Erythroblast (primary cell): ENCODE results near the gene ZSCAN1.

Experiments used
- GATA1 ChIP-seq: IDR thresholded peaks from 2 replicates; pipeline ENCODE4 v1.6.1; 2011; ENCODE audit warnings: low read depth, mild to moderate bottlenecking, control low read depth, low read length, moderate library complexity
- POLR2A ChIP-seq: IDR thresholded peaks from 2 replicates; pipeline ENCODE4 v1.6.1; 2011; ENCODE audit warnings: mild to moderate bottlenecking, low read length

GRCh38 chr19:58038688-58039204, 4.9 kb downstream of the ZSCAN1 start:
- TF ChIP-seq POLR2A = no peak
- TF ChIP-seq GATA1 = no peak
